DMS53 (cell line): ENCODE measurements around the gene ANKZF1.
"Not testable (repeated sequence)": the region's sequence is repeated elsewhere in the genome, so short reads cannot be mapped to it uniquely, and the experiment has no call there.

ENCODE experiments used
- DNase-seq: peaks from one replicate; lab custom pipeline; 2025; lab: John Stamatoyannopoulos, UW

The ANKZF1 gene

DNA sequence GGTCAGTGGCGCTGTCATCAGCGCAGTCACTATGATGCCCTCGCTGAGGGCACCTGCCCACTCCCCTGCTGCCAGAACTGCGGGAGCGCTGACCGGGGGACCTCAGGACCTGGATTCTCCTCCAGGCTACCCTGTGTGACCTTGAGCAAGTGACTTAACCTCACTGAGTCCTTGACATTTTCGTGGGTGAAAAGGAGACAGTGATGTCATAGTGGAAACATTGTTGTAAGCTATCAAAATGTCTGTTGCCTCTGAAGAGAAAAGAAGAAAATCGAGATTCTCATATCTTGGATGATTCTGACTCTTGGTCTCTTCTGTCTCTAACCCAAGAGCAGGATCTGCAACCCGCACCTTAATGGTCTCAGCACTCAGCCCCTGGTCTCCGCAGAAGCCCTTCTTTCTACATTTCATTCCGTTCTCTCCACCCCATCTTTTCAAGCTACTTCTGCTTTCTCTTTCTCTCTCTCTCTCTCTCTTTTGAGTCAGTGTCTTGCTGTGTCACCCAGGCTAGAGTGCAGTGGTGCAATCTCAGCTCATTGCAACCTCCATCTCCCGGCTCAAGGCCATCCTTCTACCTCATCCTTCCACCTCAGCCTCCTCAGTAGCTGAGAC is 25.1 kb downstream of the ANKZF1 start:
- peak; percentile 30 for DNase-seq

DNA sequence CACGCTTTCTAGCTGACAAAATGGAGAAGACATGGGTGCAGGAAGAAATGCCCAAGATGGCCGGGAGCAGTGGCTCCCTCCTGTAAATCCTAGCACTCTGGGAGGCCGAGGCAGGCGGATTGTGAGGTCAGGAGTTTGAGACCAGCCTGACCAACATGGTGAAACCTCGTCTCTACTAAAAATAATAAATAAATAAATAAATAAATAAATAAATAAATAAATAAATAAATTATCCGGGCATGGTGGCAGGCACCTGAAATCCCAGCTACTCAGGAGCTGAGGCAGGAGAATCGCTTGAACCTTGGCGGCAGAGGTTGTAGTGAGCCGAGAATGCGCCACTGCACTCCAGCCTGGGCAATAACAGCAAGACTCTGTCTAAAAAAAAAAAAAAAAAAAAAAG is 29.3 kb downstream of the ANKZF1 start:
- DNase-seq, result not testable (repeated sequence)

DNA sequence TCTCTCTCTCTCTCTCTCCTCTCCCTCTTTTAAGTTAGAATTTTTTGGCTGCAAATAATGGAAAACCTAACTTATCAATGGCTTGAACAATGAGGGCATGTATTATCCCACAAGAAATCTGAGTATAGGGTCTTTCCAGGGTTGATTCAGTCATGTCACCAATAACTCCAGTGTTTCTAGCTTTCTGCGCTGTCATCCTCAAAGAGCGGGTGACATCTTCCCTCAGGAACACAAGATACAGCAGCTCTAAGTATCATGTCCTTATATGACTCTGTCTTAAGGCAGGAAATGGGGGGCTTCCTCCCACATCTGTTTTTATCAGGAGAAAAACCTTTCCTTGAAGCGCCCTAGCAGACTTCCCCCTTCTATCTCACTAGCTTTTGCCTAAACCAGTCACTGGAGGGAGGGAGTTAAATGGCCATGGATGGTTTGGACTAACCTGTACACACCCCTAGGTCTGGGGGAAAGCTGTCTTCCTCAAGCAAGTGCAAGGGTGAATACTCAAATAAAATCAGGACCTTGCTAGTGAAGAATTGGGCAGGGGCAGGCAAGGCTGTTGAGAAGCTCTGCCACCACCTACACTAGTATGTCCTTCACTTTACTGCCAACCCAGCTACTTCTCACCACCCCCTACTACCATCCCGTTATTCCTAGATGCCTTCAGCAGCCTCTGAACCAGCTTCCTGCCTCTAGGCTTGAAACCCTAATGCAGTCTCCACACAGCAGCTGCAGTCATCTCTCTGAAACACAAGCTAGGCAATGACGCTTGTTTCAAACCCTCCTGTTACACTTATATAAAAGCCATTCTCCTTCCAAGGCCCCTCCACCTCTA is 31.6 kb downstream of the ANKZF1 start:
- DNase-seq, result no peak

DNA sequence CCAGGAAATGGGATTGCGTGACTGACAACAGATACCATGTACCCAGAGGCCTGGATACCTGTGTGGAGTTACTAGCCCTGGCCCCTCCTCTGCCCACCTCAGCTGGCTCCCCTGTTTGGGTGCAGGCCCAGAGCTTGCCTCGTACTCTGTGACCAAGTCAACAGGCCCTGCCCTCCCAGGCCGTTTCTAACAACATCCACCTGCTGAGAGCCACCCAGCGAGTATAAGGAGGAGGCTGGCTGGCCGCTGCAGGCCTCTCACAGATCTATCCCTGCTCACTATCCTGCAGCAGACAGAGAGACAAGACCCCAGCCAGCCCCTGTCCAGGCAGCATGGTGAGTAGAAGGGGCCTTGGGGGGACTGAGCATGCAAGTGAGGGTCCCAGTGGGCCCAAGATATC is 36.6 kb downstream of the ANKZF1 start:
- no peak for DNase-seq

DNA sequence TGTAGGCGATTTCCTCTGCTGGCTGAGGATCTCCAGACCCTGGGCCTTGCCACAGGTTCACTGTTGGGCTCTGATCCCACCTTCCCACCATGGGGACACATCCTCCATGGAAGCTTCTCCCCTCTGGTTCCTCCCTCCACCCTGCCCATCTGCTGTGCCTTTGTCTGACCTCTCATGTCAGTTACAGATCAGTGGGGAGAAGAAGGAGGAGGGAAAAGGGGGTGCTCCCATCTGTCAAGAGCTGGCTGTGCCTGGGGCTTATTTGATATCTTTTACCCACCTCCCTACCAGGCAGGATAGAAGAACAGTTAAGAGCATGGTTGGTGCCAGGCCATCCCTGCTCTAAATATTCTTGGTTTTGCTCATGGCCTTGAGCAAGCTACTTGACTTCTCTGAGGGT is 37.3 kb downstream of the ANKZF1 start:
- no peak for DNase-seq

DNA sequence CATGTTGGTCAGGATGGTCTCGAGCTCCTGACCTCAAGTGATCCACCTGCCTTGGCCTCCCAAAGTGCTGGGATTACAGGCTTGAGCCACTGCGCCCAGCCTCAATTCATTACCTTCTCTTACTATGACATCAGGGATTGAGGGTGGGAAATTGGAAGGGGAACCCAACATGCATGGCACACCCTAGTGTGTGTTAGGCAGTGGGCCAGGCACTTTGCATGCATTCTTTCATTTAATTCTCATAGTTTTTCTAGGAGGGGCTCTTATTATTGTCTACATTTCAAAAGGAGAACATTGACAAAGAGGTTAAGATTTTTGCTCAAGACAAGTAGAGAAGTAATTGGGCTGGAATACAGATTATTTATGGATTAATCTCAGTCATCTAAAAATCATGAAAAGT is 38.7 kb downstream of the ANKZF1 start:
- no peak for DNase-seq

DNA sequence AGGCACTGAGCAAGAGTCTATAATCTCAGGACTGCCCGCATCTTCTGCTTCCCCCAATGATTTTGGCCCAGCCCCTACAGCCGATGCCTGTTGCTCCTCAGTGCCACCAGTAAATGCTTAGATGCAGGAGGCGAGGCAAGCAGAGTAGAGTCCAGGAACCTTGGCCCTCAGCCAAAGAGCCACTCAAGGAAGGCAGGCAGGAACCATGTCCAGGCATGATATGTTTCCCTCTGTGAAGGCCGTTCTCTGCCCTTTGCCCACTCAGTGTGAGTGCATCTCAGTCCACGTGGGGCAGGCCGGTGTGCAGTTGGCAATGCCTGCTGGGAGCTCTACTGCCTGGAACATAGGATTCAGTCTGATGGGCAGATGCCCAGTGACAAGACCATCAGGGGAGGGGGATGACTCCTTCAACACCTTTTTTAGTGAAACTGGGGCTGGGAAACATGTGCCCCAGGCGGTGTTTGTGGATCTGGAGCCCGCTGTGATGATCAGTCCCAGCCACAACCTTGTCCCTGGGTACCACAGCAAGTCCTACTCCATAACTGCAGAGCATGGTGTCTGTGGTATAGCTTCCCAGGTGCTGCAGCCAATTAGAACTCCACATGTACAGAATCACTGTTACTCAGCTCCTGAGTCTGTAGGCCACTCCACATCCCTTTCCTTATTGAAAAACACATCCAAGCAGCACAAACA is 39.9 kb downstream of the ANKZF1 start:
- DNase-seq, result peak; percentile 65

DNA sequence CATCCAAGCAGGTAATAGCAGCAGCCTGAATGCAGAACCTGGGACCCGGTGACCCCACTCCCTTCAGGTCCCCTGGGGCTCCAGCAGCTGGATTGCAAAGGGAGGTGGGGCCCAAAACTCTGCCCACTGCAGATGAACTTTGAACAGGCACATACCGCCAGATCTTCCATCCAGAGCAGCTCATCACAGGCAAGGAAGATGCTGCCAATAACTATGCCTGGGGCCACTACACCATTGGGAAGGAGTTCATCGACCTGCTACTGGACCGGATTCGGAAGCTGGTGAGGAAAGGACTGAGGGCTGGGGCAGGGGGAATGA is 40.4 kb downstream of the ANKZF1 start:
- DNase-seq, result no peak

DNA sequence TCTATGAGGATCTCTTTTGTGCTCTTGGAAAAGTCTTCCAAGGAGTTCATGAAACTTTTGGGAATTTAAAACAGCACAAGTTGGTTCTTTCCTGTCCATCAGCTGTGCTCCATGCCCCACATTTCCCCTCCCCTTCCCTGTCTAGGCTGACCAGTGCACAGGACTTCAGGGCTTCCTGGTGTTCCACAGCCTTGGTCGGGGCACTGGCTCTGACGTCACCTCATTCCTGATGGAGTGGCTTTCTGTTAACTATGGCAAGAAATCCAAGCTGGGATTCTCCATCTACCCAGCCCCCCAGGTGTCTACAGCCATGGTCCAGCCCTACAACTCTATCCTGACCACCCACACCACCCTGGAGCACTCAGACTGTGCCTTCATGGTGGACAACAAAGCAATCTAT is 41.4 kb downstream of the ANKZF1 start:
- DNase-seq, result no peak

DNA sequence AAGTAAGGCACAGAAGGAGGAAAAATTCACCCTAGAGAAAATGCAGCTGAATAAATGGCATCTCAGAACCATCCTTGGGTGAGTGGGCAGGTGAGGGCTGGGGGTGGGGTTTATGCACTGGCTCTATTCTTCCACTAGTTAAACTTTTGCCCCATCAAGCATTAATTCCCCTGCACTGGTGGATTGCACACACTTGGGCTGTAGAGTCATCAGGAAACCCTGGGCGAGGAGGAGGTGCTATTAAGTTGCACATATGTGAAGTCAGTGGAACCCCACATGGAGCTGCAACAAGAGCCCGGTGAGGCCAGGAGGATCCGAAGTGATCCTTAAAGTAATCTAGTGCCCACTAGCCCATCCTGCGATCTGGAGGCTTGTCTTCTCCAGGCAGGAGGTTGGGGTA is 42.8 kb downstream of the ANKZF1 start:
- no peak for DNase-seq

DNA sequence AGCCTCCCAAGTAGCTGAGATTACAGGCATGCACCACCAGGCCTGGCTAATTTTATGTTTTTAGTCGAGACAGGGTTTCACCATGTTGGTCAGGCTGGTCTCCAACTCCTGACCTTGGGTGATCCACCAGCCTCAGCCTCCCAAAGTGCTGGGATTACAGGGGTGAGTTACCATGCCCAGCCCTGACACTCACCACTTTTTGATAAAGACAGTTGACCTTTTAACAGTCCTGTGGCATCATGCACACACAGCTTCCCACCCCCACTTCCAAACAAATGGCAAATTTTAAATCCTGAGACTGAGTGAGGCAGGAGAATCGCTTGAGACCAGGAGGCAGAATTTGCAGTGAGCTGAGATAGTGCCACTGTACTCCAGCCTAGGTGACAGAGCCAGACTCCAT is 43.4 kb downstream of the ANKZF1 start:
- DNase-seq, result no peak

DNA sequence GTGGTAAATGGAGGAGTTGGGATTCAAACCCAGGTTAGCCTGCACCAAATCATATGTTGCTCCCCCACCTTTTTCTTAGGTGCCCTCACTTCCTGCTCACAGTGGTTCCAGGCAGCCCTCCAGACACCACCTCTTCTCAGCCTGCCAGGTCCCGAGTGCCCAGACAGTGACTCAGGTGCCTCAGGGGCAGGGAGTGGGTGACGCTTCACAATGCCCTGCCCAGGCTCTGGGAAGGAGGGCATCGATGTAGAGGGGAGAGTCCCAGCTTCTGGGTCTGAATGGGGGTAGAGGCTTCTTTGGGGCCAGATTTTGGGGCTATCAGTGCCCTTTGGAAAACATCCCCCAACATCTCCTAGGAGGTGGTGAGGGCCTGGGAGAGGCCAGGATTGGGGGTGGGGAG is 44.3 kb downstream of the ANKZF1 start:
- DNase-seq, result no peak

DNA sequence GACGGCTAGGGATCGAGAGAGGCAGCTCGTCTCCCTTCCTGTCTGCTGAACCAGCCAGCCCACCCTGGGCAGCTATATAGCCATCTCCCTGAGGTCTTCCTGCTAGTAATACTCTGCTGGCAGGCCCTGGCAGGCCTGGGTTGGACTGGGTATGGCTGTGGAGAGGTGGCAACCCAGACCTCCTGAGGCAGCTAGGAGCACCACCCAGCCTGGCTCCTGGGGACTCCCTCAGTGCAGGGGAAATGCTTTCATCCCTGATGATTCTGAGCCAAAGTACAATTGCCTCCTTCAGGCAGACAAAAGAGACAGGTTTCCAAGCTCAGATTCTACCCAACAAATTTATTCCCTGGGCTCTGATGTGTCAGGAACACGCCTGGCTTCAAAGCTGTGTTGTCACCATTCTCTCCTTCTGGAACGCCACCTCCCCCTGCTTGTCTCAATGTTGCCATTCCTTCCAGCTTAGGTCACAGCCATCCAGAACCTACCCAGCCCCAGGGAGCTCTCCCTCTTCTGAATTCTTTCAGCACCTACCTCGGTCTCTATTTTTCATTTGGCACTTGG is 44.8 kb downstream of the ANKZF1 start:
- DNase-seq, result no peak

DNA sequence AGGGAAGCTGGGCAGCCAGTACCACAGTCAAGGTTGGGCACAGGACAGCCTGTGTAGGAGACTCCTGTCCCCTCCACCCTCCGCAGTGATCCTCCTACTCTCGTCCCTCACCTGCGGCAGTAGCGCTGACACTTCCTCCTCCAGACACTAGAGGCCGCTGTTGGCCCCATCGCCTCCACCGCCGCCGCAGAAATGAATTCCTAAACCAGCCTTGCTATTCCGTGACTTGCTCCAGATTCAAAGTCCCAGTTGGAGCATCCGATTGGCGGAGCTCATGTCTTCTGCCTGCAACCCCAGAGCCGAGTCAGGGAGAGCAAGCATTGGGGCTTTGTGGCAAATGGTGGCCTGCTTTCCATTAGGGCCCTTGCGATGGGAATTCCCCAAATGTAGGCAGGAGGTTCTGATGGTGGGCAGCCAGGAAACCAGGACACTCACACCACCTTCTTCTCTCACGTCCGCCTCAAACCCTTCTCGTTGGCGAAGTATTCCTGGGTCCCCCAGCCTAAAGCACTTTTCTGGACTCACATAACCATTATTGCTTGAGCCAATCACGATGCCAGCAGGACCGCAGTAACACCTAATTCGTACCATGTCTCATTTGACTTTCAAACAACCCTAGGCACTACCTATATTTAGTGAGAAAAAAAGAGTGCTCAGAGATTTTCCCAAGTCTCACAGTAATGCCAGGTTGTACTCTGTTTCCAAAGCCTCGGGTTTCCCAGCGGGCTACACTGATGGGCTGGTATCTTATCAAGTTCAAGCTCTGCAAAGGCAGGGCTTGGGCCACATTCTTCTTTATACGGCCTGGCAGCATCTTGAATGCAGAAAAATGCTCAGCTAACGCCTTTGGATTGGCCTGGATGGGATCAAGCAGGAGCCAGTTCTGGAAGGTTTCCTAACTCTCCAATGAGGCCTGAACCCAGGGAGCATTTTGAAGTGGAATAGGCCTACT is 48.4 kb downstream of the ANKZF1 start:
- DNase-seq, result peak; percentile 85

DNA sequence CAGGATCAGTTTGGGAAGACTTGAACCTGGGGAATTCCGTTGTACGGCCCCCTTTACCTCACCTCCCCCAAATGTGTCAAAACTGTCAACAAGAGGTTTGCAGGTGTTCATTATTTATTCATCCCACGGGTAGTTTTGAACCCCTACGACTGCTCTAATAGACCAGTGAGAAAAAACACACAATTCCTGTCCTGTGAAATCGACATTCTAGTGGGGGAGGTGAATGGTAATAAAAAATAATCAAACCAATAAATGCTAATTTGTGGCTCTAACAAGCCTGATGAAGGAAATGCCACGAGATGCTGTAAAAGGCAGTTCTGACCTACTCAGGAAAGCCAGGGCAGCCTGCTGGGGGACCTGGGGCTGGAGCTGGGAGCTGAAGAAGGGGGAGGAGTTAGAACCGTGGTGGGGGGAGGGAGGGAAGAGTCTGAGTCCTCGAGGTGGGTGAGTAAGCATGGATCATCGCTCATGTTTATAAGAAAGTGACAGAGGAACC is 49.1 kb downstream of the ANKZF1 start:
- no peak for DNase-seq

DNA sequence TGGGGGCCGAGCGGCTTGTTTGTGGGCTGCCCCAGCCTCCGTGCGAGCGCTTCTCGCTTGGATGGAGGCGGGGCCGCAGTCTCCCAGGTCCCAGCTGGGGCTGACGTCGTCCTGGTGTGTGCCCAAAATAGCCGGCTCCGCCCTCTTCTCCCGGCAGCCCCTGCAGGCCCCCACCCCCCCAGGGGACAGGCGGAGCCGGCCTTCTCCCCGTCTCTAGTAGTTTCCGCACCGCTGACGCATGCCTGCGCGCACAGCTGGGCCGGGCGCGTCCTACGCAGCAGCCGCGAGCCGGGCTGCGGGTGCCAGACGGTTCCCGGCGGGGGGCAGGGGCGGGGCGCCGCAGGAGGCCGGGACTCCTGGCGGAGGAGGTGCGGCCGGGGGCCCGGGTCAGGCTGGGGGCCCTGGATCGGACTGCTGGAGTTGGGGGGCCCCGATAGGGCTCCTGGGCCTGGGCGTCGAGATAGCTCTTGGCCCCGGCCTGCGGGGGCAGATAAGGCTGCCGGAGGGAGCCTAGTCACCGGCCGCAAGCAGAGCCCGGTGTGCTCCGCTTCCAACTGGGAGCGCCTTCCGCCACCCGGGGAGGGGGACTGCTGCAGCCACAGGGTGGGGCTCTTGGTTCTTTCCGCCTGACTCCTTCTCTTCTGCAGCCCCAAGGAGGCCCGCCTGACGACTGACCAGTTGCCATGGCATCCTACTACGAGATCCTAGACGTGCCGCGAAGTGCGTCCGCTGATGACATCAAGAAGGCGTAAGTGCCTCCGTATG is 49.7 kb downstream of the ANKZF1 start, which contains the start of gene DNAJB2:
Gene DNAJB2, plus strand, starts transcription at position 216 of the 765 bp plus-strand sequence. Its CDS starts 468 bp downstream, at position 684.
- DNase-seq, result peak; percentile 98

DNA sequence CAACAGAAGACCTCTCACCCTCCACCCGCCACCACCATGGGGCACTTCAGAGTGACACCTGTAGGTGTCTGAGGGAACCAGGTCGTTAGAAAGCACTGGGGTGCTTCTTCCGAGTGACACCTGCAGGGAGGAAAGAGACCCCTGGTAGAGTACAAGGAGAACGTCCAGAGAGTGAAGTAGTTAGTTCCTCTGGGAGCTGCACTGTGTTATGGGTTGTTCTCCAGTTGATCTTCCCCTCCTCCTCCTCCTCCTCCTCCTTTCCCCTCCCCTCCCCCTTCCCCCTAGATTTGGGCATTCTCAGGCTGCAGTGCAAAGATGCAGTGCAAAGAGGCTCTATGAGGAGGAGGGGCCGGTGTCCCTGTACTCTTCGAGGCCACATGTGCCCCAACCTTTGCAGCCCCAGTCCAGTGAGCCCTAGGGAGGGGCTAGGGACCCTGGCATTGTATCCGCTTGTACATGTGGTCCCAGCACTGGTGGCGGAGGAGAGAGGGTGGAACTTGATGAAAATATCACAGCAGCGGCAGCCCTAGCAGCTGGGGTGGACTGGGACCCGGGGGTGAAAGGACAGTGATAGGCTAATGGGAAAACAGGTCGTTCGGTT is 50.4 kb downstream of the ANKZF1 start:
- DNase-seq, result no peak

DNA sequence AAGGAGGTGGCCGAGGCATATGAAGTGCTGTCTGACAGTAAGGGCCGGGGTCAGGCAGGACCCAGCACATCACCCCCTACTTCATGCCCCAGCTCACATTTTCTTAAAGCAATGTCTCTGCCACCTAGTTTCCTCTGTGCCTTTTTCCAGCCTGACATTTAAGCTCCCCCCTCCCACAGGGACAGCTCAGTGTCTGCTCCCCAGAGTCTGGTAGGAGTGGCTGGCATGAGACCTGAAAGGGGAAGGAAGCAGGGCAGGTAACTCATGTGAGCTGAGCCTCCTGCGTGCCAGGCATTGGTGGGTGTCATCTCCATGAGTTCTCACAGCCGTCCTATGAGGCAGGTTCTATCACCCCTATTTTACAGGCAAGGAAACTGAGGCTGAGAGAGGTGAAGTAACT is 51.0 kb downstream of the ANKZF1 start:
- no peak for DNase-seq

DNA sequence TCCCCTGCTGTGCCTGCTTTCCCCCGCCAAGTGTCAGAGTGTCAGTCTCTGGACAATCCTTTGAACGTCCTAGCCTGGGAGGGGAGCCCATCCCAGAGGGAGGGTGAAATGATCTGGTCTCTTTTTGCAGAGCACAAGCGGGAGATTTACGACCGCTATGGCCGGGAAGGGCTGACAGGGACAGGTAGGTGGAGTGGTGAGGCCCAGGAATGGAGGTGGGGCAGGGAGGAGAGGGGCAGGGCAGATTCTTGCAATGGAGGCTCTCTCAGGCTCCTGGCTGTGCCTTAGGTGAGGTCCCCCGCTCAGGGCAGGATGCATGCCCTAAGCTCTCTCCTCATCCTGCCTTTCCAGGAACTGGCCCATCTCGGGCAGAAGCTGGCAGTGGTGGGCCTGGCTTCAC is 52.0 kb downstream of the ANKZF1 start:
- DNase-seq, result no peak

DNA sequence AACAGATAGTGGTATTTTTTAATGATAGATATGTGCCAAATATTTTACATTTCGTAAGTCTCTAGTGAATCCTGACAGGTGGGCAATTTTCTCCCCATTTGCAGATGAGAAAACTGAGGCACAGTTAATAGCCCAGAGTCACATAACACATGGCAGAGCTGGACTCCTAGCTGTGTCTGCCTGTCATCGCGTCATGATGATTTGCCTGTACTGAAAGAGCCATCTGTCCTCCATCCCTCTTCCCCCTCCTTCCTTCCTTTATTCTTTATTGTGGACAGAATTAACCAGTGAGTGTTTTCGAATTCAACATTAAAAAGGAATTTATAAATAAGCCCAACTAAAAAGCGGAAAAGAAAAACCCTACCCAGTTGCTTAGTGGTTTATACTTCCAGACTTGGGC is 52.8 kb downstream of the ANKZF1 start:
- DNase-seq, result no peak
